22Rv1 (cell line): Measurements from ENCODE around the gene MCRIP1.

ENCODE experiments used
- ZFX ChIP-seq: fragments of 450-650 bp; IDR thresholded peaks from 2 replicates; pipeline ENCODE4 v1.6.1; 2017; ENCODE audit warnings: antibody characterized with exemption, borderline replicate concordance
- TF ChIP-seq, protein P1 (sequence below): fragments of 450-650 bp; IDR thresholded peaks from 2 replicates; pipeline ENCODE4 v1.5.1; 2017; ENCODE audit warnings: mild to moderate bottlenecking

DNA sequence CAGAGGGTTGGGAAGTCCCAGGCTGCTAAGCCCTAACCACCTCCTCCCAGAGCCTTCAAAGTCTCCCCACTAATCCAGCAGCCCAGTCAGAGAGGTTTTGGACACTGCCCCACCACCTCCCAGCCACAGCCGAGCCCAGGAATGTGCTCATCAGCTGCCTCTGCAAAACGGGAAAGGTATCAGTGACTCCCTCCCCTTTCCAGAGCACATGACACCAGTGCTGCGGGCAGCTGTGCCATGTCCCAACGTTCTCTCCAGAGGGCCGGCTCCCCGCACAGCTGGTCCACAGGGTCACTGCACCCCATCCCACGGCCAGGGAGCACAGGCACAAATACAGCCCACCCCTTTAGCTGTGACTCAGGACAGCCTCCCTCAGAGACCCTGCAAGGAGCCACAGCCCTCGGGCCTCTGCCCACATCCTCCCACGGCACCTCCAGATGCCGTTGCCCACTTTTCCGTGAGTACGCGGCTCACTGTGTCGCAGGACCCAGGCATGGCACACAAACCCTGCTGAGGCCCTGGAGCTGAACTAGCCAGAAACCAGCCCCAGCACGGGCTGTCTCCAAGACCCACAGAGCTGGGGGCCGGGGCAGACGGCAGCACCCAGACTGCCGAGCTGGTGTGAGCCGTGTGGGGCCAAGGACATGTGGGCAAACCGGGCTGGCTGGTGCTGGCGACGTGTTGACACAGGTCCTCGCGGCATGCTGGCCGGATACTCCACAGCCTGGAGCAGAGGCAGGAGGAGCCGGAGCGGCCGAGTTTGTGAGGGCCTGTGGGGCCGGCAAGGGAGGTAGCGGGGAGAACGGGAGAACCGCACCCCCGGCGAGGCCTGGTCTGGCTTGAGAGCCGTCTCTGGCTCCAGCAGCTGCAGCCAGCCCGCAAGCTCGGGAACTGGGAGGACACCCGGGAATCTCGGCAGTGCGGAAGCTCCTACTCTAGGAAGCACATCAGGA is 8.0 kb upstream of the MCRIP1 start:
- TF ChIP-seq, protein P1, sequence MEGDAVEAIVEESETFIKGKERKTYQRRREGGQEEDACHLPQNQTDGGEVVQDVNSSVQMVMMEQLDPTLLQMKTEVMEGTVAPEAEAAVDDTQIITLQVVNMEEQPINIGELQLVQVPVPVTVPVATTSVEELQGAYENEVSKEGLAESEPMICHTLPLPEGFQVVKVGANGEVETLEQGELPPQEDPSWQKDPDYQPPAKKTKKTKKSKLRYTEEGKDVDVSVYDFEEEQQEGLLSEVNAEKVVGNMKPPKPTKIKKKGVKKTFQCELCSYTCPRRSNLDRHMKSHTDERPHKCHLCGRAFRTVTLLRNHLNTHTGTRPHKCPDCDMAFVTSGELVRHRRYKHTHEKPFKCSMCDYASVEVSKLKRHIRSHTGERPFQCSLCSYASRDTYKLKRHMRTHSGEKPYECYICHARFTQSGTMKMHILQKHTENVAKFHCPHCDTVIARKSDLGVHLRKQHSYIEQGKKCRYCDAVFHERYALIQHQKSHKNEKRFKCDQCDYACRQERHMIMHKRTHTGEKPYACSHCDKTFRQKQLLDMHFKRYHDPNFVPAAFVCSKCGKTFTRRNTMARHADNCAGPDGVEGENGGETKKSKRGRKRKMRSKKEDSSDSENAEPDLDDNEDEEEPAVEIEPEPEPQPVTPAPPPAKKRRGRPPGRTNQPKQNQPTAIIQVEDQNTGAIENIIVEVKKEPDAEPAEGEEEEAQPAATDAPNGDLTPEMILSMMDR, result no peak
- TF ChIP-seq ZFX, result no peak
